Esophagus mucosa (tissue), 1 donor: ENCODE results near the gene SNU13. TPM values are rescaled to one million over a fixed set of nuclear protein-coding genes. Genes with fewer than 3 reads are reported as not detected.
A peak's percentile ranks its signal among the peaks of the same experiment; 100 is the strongest.
"Not testable (repeated sequence)": the region's sequence is repeated elsewhere in the genome, so short reads cannot be mapped to it uniquely, and the experiment has no call there.

ENCODE experiments used
- ATAC-seq: fragments of 200-7000 bp; cut with Tn5 transposase; one replicate; pipeline ENCODE4 v1.9.1; 2020
- total RNA-seq: library from RNA; stranded (reverse); gene quantifications from one replicate; pipeline ENCODE4 v1.2.4, GENCODE V29; 2023
- donor health status: DM: yes; HTN: yes; CAD: no.

The SNU13 gene
- 105 TPM for total RNA-seq

- ATAC-seq: peak; percentile 89
These were observed at the start of gene SNU13 for GRCh38 chr22:41688365-41689211. SNU13 (minus strand) TSS chr22:41688867; CDS start chr22:41688796, 71 bp downstream.

- not testable (repeated sequence) for ATAC-seq
These were observed 44.6 kb upstream of the SNU13 start for GRCh38 chr22:41733241-41733640.

DNA sequence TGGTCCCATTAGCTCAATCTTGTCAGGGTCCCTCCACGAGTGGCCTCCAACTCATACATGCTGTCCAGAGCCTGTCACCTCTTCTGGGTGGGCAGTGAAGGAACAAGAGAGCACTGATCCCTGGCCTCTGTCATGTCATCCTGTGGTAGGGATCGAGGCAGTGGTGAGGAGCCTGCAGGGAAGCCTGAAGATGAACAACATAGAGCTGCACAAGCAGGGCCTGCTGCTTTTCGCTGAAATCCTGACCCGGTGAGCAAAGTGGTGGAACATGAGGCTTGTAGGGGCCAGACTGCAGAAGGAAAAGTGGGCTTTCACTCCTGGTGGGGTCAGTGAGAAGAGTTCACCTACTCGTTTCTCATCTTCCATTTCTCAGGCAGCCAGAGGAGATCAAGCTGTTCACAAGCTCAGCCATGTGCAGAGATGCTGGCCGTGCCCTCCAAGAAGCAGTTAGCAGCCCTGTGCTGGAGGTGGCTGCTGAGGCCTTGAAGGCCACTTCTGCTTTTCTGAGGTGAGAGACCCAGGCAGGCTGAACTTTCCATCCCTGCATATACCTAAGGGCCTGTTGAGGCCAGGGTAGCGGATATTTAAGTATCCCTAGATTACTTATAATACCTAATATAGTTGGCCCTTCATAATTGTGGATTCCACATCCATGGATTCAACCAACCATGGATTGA lies 43.6 kb upstream of the SNU13 start:
- no peak for ATAC-seq

GRCh38 chr22:41731609-41732008 lies 42.9 kb upstream of the SNU13 start:
- no peak for ATAC-seq

DNA sequence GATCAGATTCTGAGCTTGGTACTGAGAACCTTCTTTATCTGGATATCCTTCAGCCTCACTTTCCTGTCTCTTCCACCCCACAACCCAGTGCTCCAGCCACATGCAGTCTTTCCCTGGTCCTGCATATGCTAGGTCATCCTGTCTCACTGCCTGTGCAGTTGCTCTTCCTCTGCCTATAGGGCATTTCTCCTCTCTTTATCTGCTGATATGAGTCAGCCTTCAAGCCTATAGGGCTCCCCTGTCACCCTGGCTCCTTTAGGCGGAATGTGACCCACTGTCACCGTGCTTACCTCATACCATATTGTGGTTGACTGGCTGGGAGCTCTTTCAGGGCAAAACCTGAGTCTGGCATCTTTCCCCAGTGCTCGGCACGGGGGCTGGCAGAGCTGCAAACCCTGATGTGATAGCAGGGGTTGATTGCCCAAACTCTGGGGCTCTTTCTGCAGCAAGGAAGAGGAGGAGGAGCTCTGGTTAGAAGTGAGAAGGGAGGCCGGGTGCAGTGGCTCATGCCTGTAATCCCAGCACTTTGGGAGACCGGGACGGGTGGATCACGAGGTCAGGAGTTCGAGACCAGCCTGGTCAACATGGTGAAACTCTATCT lies 36.9 kb upstream of the SNU13 start:
- ATAC-seq: no peak

GRCh38 chr22:41722496-41722895 lies 33.8 kb upstream of the SNU13 start:
- ATAC-seq: no peak

- peak; percentile 49 for ATAC-seq
These were observed 24.3 kb upstream of the SNU13 start for GRCh38 chr22:41713004-41713403.

DNA sequence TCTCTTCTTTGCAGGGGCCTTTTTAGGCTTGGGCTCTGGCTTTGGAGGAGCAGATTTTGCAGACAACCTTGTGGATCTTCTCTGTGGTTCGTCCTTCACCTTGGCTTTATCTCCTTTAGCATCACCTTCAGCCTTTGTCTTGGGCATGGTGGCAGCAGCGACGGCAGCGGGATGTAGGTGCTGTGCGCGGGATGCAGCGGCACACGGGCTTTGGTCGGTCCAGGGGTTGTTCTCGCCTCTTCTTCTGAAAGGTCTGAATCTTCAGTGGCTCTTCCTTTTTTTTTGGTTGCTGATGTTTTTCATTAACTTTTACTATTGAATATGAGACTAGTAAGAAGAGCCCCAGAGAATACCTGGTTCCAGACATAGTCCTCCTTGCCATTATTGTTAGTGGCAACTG lies 20.7 kb upstream of the SNU13 start:
- no peak for ATAC-seq

GRCh38 chr22:41702763-41703162 lies 14.1 kb upstream of the SNU13 start:
- ATAC-seq: no peak

- ATAC-seq: no peak
These were observed 11.4 kb upstream of the SNU13 start for GRCh38 chr22:41700108-41700364.

DNA sequence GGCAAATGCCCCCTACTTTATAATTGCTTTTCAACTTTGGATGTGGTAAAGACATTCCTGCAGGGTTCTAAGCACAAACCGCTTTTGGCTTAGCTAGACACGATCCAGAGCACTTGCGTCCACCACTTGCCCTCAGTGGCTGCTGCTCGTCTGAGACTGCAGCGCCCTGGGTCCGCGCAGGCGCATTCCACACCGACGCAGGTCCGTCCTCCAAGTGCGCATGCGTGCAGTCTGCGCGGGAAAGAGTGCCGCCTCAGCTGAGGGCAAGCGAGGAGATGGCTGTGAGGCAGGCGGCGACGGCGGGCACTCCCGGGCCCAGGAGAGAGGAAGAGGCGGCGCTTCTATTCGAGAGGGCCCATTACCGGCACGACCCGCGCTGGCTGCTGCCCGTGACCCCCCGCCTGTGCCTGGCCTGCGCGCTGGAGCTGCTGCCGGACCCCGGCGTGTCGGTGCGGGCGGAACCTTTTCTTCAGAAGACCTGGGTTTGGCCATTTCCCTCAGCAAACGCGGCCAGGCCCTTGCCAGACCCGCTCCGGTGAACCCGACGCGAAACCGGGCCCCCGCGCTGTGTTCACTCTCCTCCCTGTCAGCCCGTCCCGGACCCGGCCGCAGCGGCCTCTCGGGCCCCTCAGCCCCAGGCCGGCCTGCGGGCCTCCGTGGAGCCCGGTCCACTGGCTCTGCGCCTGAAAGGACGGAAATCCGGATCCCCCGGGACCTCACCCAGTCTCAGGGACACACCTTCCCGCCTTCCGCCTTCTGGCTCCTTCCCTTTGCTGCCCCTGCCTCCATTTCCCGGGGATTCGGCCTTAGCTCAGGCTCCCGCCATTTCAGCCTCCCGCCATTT lies 10.8 kb upstream of the SNU13 start, which contains the start of gene MEI1:
Gene MEI1, plus strand, starts transcription at position 240 of the 844 bp plus-strand sequence. Its CDS starts 36 bp downstream, at position 276.
- peak; percentile 33 for ATAC-seq

- ATAC-seq: peak; percentile 77
These were observed 8.6 kb upstream of the SNU13 start for GRCh38 chr22:41697126-41697775.

GRCh38 chr22:41696703-41697102 lies 8.0 kb upstream of the SNU13 start:
- peak; percentile 35 for ATAC-seq

- no peak for ATAC-seq
These were observed 6.5 kb upstream of the SNU13 start for GRCh38 chr22:41695211-41695610.

- peak; percentile 7 for ATAC-seq
These were observed 1.8 kb upstream of the SNU13 start for GRCh38 chr22:41690476-41690875.

- ATAC-seq: peak; percentile 33
These were observed 734 bp downstream of the SNU13 start for GRCh38 chr22:41687901-41688364.

DNA sequence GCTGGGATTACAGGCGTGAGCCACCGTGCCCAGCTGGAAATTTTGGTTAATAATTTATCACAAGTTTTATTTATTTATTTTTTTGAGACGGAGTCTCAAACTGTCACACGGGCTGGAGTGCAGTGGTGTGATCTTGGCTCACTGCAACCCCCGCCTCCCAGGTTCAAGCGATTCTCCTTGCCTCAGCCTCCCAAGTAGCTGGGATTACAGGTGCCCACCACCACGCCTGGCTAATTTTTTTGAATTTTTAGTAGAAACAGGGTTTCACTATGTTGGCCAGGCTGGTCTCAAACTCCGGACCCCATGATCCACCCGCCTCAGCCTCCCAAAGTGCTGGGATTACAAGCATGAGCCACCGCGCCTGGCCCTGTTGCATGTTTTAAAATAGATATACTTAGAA lies 1.8 kb downstream of the SNU13 start:
- ATAC-seq: not testable (repeated sequence)

- no peak for ATAC-seq
These were observed 4.5 kb downstream of the SNU13 start for GRCh38 chr22:41684194-41684593.

GRCh38 chr22:41683616-41684015 lies 5.1 kb downstream of the SNU13 start:
- ATAC-seq: no peak

DNA sequence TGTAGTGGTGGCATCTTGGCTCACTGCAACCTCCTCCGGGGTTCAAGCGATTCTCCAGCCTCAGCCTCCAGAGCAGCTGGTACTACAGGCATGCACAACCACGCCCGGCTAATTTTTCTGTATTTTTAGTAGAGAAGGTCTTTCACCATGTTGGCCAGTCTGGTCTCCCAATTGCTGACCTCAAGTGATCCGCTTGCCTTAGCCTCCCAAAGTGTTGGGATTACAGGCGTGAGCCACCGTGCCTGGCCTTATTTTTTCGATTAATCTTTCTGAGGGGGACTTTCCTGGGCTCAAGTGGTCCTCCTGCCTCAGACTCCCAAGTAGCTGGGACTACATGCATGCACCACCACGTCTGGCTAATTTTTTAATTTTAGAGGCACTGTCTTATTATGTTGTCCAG lies 5.6 kb downstream of the SNU13 start:
- no peak for ATAC-seq

DNA sequence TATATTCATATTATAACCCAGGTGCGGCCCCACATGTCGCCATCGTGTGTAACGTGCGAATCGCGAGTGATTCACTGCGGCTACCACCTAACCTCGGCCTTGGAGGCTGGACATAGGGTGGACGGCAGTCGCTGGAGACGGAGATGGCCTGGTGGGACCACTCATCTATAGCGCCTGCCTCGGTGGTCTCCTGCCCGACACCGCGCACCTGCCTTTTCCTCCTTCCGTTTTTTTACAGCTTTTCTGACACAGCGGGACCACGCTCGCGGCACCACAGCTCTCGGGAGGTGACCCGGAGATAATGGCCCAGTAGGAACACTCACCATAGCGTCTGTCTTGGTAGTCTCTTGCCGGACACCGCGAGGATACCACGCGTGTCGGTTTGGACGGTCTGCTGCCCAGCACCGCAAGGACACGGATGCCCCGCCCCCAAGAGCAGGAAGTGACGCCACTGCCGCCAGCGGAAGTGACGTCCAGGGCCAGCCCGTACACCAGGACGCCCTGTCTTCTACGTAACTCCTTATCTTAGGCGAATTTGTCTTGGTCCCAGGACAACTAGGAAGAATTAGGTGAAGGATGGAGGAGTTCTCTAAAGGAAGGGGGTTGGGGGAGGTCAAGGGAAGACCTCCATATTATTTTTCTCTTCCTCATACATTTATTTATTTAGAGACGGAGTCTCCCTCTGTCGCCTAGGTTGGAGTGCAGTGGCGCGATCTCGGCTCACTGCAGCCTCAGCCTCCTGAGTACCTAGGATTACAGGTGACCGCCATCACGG lies 6.4 kb downstream of the SNU13 start:
- ATAC-seq: peak; percentile 94
